MM.1S (cell line): ENCODE measurements around the gene DTX1.

Experiments
- DNase-seq: peaks from one replicate; pipeline ENCODE4 v3.0.0-alpha.2; 2015
- H2AFZ ChIP-seq: fragments of 300-600 bp; sonication (generic); 2 replicates; pipeline ENCODE4 v1.6.0; 2016; ENCODE audit warnings: antibody characterized with exemption, low read length
- H3F3A ChIP-seq: fragments of 300-600 bp; sonication (generic); 2 replicates; pipeline ENCODE4 v1.6.1; 2016; ENCODE audit warnings: mild to moderate bottlenecking, antibody characterized with exemption, low read length, moderate library complexity, mixed read lengths; ENCODE audit not compliant: insufficient read depth
- H3K27ac ChIP-seq: fragments of 300-600 bp; sonication (generic); 2 replicates; pipeline ENCODE4 v1.5.1; 2016; ENCODE audit warnings: mild to moderate bottlenecking, low read length
- H3K27me3 ChIP-seq: fragments of 300-600 bp; sonication (generic); replicated peaks from 2 replicates; pipeline ENCODE4 v1.6.0; 2016; ENCODE audit warnings: low read length; ENCODE audit not compliant: insufficient read depth
- H3K36me3 ChIP-seq: fragments of 300-600 bp; sonication (generic); replicated peaks from 2 replicates; pipeline ENCODE4 v1.6.1; 2016; ENCODE audit warnings: mild to moderate bottlenecking, low read length, mixed read lengths; ENCODE audit not compliant: insufficient read depth
- H3K4me1 ChIP-seq: fragments of 300-600 bp; sonication (generic); 2 replicates; pipeline ENCODE4 v1.6.1; 2016; ENCODE audit warnings: low read length, mixed read lengths
- H3K4me2 ChIP-seq: fragments of 300-600 bp; sonication (generic); 2 replicates; pipeline ENCODE4 v1.6.0; 2016; ENCODE audit warnings: low read depth, low read length
- H3K4me3 ChIP-seq: fragments of 300-600 bp; sonication (generic); 2 replicates; pipeline ENCODE4 v1.5.1; 2016; ENCODE audit warnings: low read length, mixed read lengths
- H3K79me2 ChIP-seq: fragments of 300-600 bp; sonication (generic); 2 replicates; pipeline ENCODE4 v1.6.1; 2016; ENCODE audit warnings: mixed run types, low read length, mixed read lengths
- H3K9ac ChIP-seq: fragments of 300-600 bp; sonication (generic); 2 replicates; pipeline ENCODE4 v1.6.1; 2016; ENCODE audit warnings: low read length, mixed read lengths
- H3K9me2 ChIP-seq: fragments of 300-600 bp; sonication (generic); replicated peaks from 2 replicates; pipeline ENCODE4 v1.6.1; 2016; ENCODE audit warnings: mild to moderate bottlenecking, low read length, mixed read lengths; ENCODE audit not compliant: insufficient read depth
- H3K9me3 ChIP-seq: fragments of 300-600 bp; sonication (generic); replicated peaks from 2 replicates; pipeline ENCODE4 v1.6.1; 2016; ENCODE audit warnings: mild to moderate bottlenecking, low read length, mixed read lengths; ENCODE audit not compliant: insufficient read depth
- H4K20me1 ChIP-seq: fragments of 300-600 bp; sonication (generic); 2 replicates; pipeline ENCODE4 v1.6.1; 2016; ENCODE audit warnings: mild to moderate bottlenecking, low read length, moderate library complexity, mixed read lengths; ENCODE audit not compliant: insufficient read depth
- EZH2 ChIP-seq: fragments of 300-600 bp; sonication (generic); optimal IDR thresholded peaks from 2 replicates; pipeline ENCODE3; 2017; ENCODE audit warnings: low read depth, mild to moderate bottlenecking, antibody characterized with exemption, low read length, mixed read lengths
- EZH2phosphoT487 ChIP-seq: fragments of 300-600 bp; sonication (generic); IDR thresholded peaks from 2 replicates; pipeline ENCODE4 v1.6.1; 2018; ENCODE audit warnings: antibody characterized with exemption, low read length
- TF ChIP-seq, protein P1 (sequence below): fragments of 300-600 bp; sonication (generic); IDR thresholded peaks from 2 replicates; pipeline ENCODE4 v1.5.1; 2016; ENCODE audit warnings: antibody characterized with exemption, low read length, mixed read lengths

DTX1 gene

DNA sequence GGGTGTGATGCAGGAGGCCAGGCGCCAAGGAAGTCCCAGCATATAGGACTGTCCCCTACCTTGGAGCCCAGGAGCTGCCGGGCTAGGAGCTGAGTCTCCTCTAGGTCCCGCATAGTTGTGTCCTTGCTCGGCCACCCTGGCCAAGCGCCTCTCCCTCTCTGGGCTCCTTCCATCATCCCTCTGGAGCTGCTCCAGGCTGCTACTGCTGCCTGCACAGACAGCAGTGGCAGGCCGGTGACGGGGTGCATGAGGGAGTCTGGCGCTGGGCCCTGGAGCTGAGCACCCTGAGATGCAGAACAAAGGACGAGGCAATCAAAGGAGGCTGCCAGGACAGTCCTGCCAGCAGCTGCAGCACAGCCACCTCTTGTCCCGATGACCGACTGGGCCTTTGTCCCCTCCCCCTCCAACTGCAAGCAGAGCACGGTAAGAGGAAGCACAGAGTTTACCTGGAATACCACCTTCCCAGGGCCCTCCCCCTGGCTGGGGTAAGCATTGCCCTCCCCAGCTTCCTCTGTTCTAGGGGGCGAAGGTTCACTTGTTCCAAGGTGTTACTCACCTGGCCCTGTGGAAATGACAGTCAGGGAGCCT is 10.4 kb downstream of the DTX1 start:
- Histone ChIP-seq H3K36me3 (no peaks in the 10 kb centered on the region), H4K20me1 (no peaks in the 10 kb centered on the region), H3K4me1 (no peaks in the 10 kb centered on the region), H3K4me3 (no peak overlapping the region), H3K9ac (no peak overlapping the region), H3F3A (no peaks in the 10 kb centered on the region), H3K9me2 (no peaks in the 10 kb centered on the region), H3K27ac (no peak overlapping the region), H3K4me2 (no peak overlapping the region), H2AFZ (no peak overlapping the region), H3K27me3 (no peaks in the 10 kb centered on the region), H3K79me2 (no peaks in the 10 kb centered on the region), H3K9me3 (no peaks in the 10 kb centered on the region)
- DNase-seq, result no peak
- TF ChIP-seq EZH2phosphoT487, result no peak
- TF ChIP-seq, protein P1, sequence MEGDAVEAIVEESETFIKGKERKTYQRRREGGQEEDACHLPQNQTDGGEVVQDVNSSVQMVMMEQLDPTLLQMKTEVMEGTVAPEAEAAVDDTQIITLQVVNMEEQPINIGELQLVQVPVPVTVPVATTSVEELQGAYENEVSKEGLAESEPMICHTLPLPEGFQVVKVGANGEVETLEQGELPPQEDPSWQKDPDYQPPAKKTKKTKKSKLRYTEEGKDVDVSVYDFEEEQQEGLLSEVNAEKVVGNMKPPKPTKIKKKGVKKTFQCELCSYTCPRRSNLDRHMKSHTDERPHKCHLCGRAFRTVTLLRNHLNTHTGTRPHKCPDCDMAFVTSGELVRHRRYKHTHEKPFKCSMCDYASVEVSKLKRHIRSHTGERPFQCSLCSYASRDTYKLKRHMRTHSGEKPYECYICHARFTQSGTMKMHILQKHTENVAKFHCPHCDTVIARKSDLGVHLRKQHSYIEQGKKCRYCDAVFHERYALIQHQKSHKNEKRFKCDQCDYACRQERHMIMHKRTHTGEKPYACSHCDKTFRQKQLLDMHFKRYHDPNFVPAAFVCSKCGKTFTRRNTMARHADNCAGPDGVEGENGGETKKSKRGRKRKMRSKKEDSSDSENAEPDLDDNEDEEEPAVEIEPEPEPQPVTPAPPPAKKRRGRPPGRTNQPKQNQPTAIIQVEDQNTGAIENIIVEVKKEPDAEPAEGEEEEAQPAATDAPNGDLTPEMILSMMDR, result no peak
- no peak for TF ChIP-seq EZH2

DNA sequence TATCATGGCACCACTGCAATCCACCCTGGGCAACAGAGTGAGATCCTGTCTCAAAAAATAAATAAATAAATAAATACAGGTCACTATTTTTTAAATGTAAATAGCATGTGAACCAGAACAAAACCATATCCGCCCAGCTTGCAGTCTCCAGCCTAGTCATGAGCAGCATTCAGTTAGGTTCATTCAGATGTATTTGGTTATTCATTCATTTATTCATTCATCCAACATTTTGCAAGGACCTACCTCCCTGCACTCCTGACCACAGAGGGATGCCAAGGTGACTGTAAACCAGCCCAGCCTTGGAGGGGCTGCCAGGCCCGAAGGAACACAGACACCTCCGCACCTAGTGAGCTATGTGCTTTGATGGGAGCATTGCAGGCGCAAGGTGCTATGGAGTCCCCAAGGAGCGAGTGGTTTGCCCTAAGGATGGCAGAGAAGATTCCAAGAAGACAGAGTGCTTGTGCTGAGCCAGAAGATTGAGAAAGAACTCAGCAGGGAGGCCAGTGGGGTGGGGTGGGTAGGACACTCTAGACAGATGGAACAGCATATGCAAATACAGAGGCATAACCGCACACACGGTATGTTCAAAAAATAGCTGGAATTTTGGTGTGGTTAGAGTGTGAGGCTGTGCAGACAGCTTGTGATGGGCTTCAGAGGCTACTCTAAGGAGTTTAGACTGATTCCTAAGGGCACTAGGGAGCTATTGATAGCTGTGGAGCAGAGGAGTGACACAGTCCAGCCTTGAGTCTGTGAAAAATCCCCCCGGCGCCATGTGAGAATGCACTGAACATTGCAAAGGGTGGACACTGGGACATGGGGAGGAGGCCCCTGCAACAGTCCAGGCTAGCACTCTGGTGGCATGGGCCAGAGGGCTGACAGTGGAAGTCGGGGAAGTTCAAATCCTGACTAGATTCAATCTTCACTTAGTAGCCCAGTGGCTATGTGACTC is 11.7 kb downstream of the DTX1 start:
- H3K4me2 ChIP-seq, result no peak overlapping the region
- DNase-seq, result no peak
- no peak overlapping the region for H3K9ac ChIP-seq
- no peaks in the 10 kb centered on the region for H4K20me1 ChIP-seq
- H3K4me1 ChIP-seq, result no peaks in the 10 kb centered on the region
- no peak overlapping the region for H3K27ac ChIP-seq
- TF ChIP-seq EZH2phosphoT487 (no peak), EZH2 (no peak)
- TF ChIP-seq, protein P1, result no peak
- no peaks in the 10 kb centered on the region for H3K27me3 ChIP-seq
- no peaks in the 10 kb centered on the region for H3K9me2 ChIP-seq
- no peaks in the 10 kb centered on the region for H3K9me3 ChIP-seq
- H3F3A ChIP-seq, result no peaks in the 10 kb centered on the region
- H2AFZ ChIP-seq, result no peak overlapping the region
- no peaks in the 10 kb centered on the region for H3K36me3 ChIP-seq
- H3K4me3 ChIP-seq, result no peak overlapping the region
- H3K79me2 ChIP-seq, result no peaks in the 10 kb centered on the region

DNA sequence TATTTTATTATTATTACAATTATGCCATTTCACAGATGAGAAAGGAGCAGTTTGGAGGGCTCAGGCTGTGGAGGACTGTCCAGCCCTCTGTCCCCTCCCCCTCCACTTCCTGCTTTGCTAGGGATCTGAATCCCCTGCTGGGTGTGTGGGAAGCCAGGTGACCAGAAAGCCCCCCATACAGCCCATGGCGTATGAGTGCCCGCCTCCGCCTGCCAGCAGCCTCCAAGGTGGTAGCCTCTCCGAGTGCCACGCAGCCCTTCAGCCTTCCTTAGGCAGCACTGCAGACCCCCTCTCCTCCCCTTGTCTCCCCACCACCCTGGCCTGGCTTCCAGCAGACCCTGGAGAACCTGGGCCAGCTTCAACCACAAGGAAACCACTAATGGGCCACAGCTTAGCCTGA is 12.6 kb downstream of the DTX1 start:
- no peaks in the 10 kb centered on the region for H3F3A ChIP-seq
- no peak overlapping the region for H3K4me2 ChIP-seq
- H3K4me1 ChIP-seq, result no peaks in the 10 kb centered on the region
- H3K27ac ChIP-seq, result no peak overlapping the region
- H3K79me2 ChIP-seq, result no peaks in the 10 kb centered on the region
- no peaks in the 10 kb centered on the region for H3K27me3 ChIP-seq
- no peak overlapping the region for H3K4me3 ChIP-seq
- DNase-seq, result no peak
- H3K9me3 ChIP-seq, result no peaks in the 10 kb centered on the region
- no peaks in the 10 kb centered on the region for H3K36me3 ChIP-seq
- TF ChIP-seq EZH2 (no peak), EZH2phosphoT487 (no peak)
- TF ChIP-seq, protein P1, result no peak
- no peak overlapping the region for H3K9ac ChIP-seq
- no peaks in the 10 kb centered on the region for H3K9me2 ChIP-seq
- H4K20me1 ChIP-seq, result no peaks in the 10 kb centered on the region
- H2AFZ ChIP-seq, result no peak overlapping the region
